Muscle layer of colon (tissue), 2 donors: ENCODE results near the gene PSMD4.
"Not testable (repeated sequence)": the region's sequence is repeated elsewhere in the genome, so short reads cannot be mapped to it uniquely, and the experiment has no call there.

Source experiments
- H3K27ac ChIP-seq: one replicate; pipeline ENCODE4 v1.7.0; 2013; ENCODE audit warnings: low read depth, mild to moderate bottlenecking, low read length, moderate library complexity
- H3K27me3 ChIP-seq, 2 donors: one replicate each; pipeline ENCODE4 v1.7.0; 2013; ENCODE audit warnings: low read length in 2 of 2, mild to moderate bottlenecking in 2 of 2; ENCODE audit not compliant: insufficient read depth in 2 of 2, control insufficient read depth in 1 of 2
- H3K36me3 ChIP-seq: one replicate; pipeline ENCODE4 v1.7.0; 2013; ENCODE audit warnings: mild to moderate bottlenecking, low read length; ENCODE audit not compliant: insufficient read depth
- H3K4me1 ChIP-seq: one replicate; pipeline ENCODE4 v1.7.0; 2013; ENCODE audit warnings: mild to moderate bottlenecking, low read length; ENCODE audit not compliant: insufficient read depth
- H3K4me3 ChIP-seq, 2 donors: one replicate each; pipeline ENCODE4 v1.7.0; 2013; ENCODE audit warnings: low read length in 2 of 2, low read depth in 1 of 2, mild to moderate bottlenecking in 1 of 2, moderate library complexity in 1 of 2
- H3K9ac ChIP-seq: one replicate; pipeline ENCODE4 v1.7.0; 2013; ENCODE audit warnings: low read length
- H3K9me3 ChIP-seq: one replicate; pipeline ENCODE4 v1.7.0; 2013; ENCODE audit warnings: mild to moderate bottlenecking, low read length
- donor health status: abdominal sarcoma.
- donor health status: Adenocarcinoma of cecum.

Gene PSMD4

GRCh38 chr1:151254217-151255213 lies at the start of gene PSMD4:
Gene PSMD4, plus strand, starts transcription at chr1:151254734. Its CDS starts 49 bp downstream, at chr1:151254783.
- peak within 1 kb of the TSS; percentile 59 for H3K9ac ChIP-seq
- peak within 1 kb of the TSS; percentile 64 for H3K27ac ChIP-seq
- H3K27me3 ChIP-seq = no peaks in the 10 kb centered on the region
- peaks cover 5% of the 10 kb centered on the region for H3K36me3 ChIP-seq
- peak within 1 kb of the TSS; percentile 75 to 78 for H3K4me3 ChIP-seq
- no peaks in the 10 kb centered on the region for H3K9me3 ChIP-seq
- peaks cover 8% of the 10 kb centered on the region for H3K4me1 ChIP-seq

- Histone ChIP-seq H3K36me3 (peaks cover 19% of the 10 kb centered on the region), H3K4me1 (peaks cover 17% of the 10 kb centered on the region)
- not testable (repeated sequence) for H3K27ac ChIP-seq, H3K4me3 ChIP-seq, H3K9ac ChIP-seq, H3K27me3 ChIP-seq, H3K9me3 ChIP-seq
Measured at GRCh38 chr1:151205381-151205965, 49.1 kb upstream of the PSMD4 start.

- peaks cover 19% of the 10 kb centered on the region for H3K36me3 ChIP-seq
- H3K27me3 ChIP-seq = no peaks in the 10 kb centered on the region
- H3K9ac ChIP-seq = no peak overlapping the region
- no peaks in the 10 kb centered on the region for H3K9me3 ChIP-seq
- peaks cover 4% of the 10 kb centered on the region for H3K4me1 ChIP-seq
- no peak overlapping the region for H3K27ac ChIP-seq
- H3K4me3 ChIP-seq = no peak overlapping the region
Measured at GRCh38 chr1:151210830-151211229, 43.7 kb upstream of the PSMD4 start.

- H3K9me3 ChIP-seq = no peaks in the 10 kb centered on the region
- H3K27me3 ChIP-seq = no peaks in the 10 kb centered on the region
- H3K4me1 ChIP-seq = peaks cover 2% of the 10 kb centered on the region
- peaks cover 12% of the 10 kb centered on the region for H3K36me3 ChIP-seq
- H3K27ac ChIP-seq = no peak overlapping the region
- no peak overlapping the region for H3K4me3 ChIP-seq
- H3K9ac ChIP-seq = no peak overlapping the region
Measured at GRCh38 chr1:151211972-151212705, 42.4 kb upstream of the PSMD4 start.

- H3K27me3 ChIP-seq = no peaks in the 10 kb centered on the region
- no peaks in the 10 kb centered on the region for H3K36me3 ChIP-seq
- H3K9me3 ChIP-seq = no peaks in the 10 kb centered on the region
- no peaks in the 10 kb centered on the region for H3K4me1 ChIP-seq
- H3K27ac ChIP-seq = no peak overlapping the region
- no peak overlapping the region for H3K4me3 ChIP-seq
- no peak overlapping the region for H3K9ac ChIP-seq
Measured at GRCh38 chr1:151213560-151213959, 41.0 kb upstream of the PSMD4 start.

- Histone ChIP-seq H3K9me3 (no peaks in the 10 kb centered on the region), H3K4me1 (peaks cover 7% of the 10 kb centered on the region), H3K36me3 (no peaks in the 10 kb centered on the region), H3K27ac (no peak overlapping the region), H3K9ac (no peak overlapping the region), H3K4me3 (no peak overlapping the region), H3K27me3 (no peaks in the 10 kb centered on the region)
Measured at GRCh38 chr1:151221616-151222015, 32.9 kb upstream of the PSMD4 start.

GRCh38 chr1:151222130-151222529 lies 32.4 kb upstream of the PSMD4 start:
- Histone ChIP-seq H3K36me3 (no peaks in the 10 kb centered on the region), H3K4me1 (peaks cover 7% of the 10 kb centered on the region), H3K9me3 (no peaks in the 10 kb centered on the region), H3K9ac (no peak overlapping the region), H3K27ac (no peak overlapping the region), H3K4me3 (no peak overlapping the region), H3K27me3 (no peaks in the 10 kb centered on the region)

- no peaks in the 10 kb centered on the region for H3K4me1 ChIP-seq
- H3K27me3 ChIP-seq = no peaks in the 10 kb centered on the region
- H3K9me3 ChIP-seq = no peaks in the 10 kb centered on the region
- peaks cover 91% of the 10 kb centered on the region for H3K36me3 ChIP-seq
- no peak overlapping the region for H3K4me3 ChIP-seq
- no peak overlapping the region for H3K27ac ChIP-seq
- H3K9ac ChIP-seq = no peak overlapping the region
Measured at GRCh38 chr1:151235235-151235634, 19.3 kb upstream of the PSMD4 start.

- Histone ChIP-seq H3K4me1 (no peaks in the 10 kb centered on the region), H3K4me3 (no peak overlapping the region), H3K36me3 (peaks cover 79% of the 10 kb centered on the region), H3K27ac (no peak overlapping the region), H3K9me3 (no peaks in the 10 kb centered on the region), H3K9ac (no peak overlapping the region), H3K27me3 (no peaks in the 10 kb centered on the region)
Measured at GRCh38 chr1:151237678-151238466, 16.7 kb upstream of the PSMD4 start.

GRCh38 chr1:151238467-151238739 lies 16.1 kb upstream of the PSMD4 start:
- peaks cover 79% of the 10 kb centered on the region for H3K36me3 ChIP-seq
- no peak overlapping the region for H3K27ac ChIP-seq
- no peak overlapping the region for H3K4me3 ChIP-seq
- no peaks in the 10 kb centered on the region for H3K4me1 ChIP-seq
- H3K9ac ChIP-seq = no peak overlapping the region
- H3K27me3 ChIP-seq = no peaks in the 10 kb centered on the region
- H3K9me3 ChIP-seq = no peaks in the 10 kb centered on the region

- Histone ChIP-seq H3K9ac (no peak overlapping the region), H3K4me3 (no peak overlapping the region), H3K36me3 (peaks cover 69% of the 10 kb centered on the region), H3K4me1 (no peaks in the 10 kb centered on the region), H3K27me3 (no peaks in the 10 kb centered on the region), H3K9me3 (no peaks in the 10 kb centered on the region), H3K27ac (no peak overlapping the region)
Measured at GRCh38 chr1:151242442-151242841, 12.1 kb upstream of the PSMD4 start.
